DOHH2 (cell line): ENCODE data around the gene EXOSC7.

ENCODE experiments used
- EZH2phosphoT487 ChIP-seq: fragments of 200-600 bp; sonication (generic); IDR thresholded peaks from 2 replicates; pipeline ENCODE4 v1.6.1; 2017; ENCODE audit warnings: borderline replicate concordance, mild to moderate bottlenecking, antibody characterized with exemption, low read length, moderate library complexity, mixed read lengths
- TF ChIP-seq, protein P1 (sequence below): fragments of 200-600 bp; sonication (generic); IDR thresholded peaks from one replicate; pipeline ENCODE4 v1.5.1; 2014; ENCODE audit warnings: antibody characterized with exemption, mild to moderate bottlenecking, low read depth, low read length; ENCODE audit not compliant: poor library complexity, severe bottlenecking

DNA sequence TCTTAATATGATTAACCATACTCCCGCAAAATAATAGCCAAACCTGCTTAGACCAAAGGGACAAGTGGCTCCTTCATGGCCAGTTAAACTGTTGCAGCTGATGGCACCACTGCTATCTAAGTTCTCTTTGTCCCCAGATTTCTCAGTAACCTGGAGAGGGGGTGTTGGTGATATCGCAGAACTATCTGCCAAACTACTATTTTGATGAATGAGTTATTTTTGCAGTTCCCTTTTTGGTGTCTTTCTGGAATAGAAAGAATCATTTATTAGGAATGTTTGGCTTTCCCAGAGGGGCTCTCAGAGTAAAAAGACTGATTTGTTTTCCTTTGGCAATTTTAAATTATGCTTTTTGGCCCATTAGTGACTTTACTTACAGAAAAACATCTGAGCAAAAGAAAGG lies 83.1 kb downstream of the EXOSC7 start:
- TF ChIP-seq, protein P1, sequence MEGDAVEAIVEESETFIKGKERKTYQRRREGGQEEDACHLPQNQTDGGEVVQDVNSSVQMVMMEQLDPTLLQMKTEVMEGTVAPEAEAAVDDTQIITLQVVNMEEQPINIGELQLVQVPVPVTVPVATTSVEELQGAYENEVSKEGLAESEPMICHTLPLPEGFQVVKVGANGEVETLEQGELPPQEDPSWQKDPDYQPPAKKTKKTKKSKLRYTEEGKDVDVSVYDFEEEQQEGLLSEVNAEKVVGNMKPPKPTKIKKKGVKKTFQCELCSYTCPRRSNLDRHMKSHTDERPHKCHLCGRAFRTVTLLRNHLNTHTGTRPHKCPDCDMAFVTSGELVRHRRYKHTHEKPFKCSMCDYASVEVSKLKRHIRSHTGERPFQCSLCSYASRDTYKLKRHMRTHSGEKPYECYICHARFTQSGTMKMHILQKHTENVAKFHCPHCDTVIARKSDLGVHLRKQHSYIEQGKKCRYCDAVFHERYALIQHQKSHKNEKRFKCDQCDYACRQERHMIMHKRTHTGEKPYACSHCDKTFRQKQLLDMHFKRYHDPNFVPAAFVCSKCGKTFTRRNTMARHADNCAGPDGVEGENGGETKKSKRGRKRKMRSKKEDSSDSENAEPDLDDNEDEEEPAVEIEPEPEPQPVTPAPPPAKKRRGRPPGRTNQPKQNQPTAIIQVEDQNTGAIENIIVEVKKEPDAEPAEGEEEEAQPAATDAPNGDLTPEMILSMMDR: no peak
- no peak for TF ChIP-seq EZH2phosphoT487
